Progenitor cell of endocrine pancreas (in vitro differentiated cells): ENCODE measurements around the gene C5. TPM values are rescaled to one million over a fixed set of nuclear protein-coding genes. Genes with fewer than 3 reads are reported as not detected.

Experiments
- DNase-seq: peaks from one replicate; pipeline ENCODE4 v3.0.0; 2021; ENCODE audit warnings: low spot score; ENCODE audit not compliant: unreplicated experiment
- H3K27ac Mint-ChIP-seq: 2 replicates; pipeline ENCODE4 v1.8.0; 2021; ENCODE audit warnings: mild to moderate bottlenecking, moderate library complexity, mixed read lengths
- H3K27me3 Mint-ChIP-seq: 2 replicates; pipeline ENCODE4 v1.8.0; 2021; ENCODE audit warnings: mixed read lengths
- H3K36me3 Mint-ChIP-seq: 2 replicates; pipeline ENCODE4 v1.8.0; 2022; ENCODE audit warnings: mixed read lengths; ENCODE audit not compliant: insufficient read depth
- H3K4me1 Mint-ChIP-seq: 2 replicates; pipeline ENCODE4 v1.8.0; 2021; ENCODE audit warnings: low read depth, mixed read lengths
- H3K4me3 Mint-ChIP-seq: 2 replicates; pipeline ENCODE4 v1.8.0; 2021; ENCODE audit warnings: low read depth, mild to moderate bottlenecking, moderate library complexity, mixed read lengths
- H3K9me3 Mint-ChIP-seq: 2 replicates; pipeline ENCODE4 v1.8.0; 2021; ENCODE audit warnings: low read depth, mixed read lengths
- total RNA-seq: library from RNA; stranded (reverse); gene quantifications from 2 replicates; pipeline ENCODE4 v1.2.1, GENCODE V29; 2021
- TF ChIP-seq, protein P1 (sequence below): fragments of 200-600 bp; sonication (generic); IDR thresholded peaks from one replicate; pipeline ENCODE4 v1.5.0; 2021; ENCODE audit warnings: antibody characterized with exemption, mild to moderate bottlenecking; ENCODE audit not compliant: unreplicated experiment

C5 gene
- total RNA-seq, 1 donor from 2014 or later: 47.1 TPM

DNA sequence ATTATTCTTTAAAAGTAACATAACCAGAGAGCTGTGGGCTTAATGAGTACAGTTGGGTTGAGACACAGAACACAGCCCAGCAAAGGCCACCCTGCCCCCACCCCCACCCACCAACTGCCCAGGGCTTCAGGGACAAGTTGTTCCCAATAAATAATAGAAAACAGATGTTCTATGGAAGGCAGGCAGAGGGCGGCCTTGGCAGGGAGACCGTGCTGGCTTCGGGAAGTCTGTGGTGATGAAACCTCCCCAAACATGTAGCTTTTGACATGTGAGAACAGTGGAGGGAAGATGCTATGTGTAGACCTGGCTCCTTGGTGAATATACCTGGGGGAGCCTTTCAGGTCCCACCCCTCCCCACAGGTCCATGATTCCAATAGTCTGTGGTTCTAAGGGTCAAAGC, 133.5 kb downstream of the C5 start:
- DNase-seq: no peak
- Mint-ChIP-seq H3K27ac (no peak overlapping the region), H3K9me3 (no peaks in the 10 kb centered on the region), H3K4me1 (peaks cover 2% of the 10 kb centered on the region), H3K4me3 (no peak overlapping the region), H3K27me3 (no peaks in the 10 kb centered on the region), H3K36me3 (peaks cover 5% of the 10 kb centered on the region)
- TF ChIP-seq, protein P1, sequence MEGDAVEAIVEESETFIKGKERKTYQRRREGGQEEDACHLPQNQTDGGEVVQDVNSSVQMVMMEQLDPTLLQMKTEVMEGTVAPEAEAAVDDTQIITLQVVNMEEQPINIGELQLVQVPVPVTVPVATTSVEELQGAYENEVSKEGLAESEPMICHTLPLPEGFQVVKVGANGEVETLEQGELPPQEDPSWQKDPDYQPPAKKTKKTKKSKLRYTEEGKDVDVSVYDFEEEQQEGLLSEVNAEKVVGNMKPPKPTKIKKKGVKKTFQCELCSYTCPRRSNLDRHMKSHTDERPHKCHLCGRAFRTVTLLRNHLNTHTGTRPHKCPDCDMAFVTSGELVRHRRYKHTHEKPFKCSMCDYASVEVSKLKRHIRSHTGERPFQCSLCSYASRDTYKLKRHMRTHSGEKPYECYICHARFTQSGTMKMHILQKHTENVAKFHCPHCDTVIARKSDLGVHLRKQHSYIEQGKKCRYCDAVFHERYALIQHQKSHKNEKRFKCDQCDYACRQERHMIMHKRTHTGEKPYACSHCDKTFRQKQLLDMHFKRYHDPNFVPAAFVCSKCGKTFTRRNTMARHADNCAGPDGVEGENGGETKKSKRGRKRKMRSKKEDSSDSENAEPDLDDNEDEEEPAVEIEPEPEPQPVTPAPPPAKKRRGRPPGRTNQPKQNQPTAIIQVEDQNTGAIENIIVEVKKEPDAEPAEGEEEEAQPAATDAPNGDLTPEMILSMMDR: no peak

DNA sequence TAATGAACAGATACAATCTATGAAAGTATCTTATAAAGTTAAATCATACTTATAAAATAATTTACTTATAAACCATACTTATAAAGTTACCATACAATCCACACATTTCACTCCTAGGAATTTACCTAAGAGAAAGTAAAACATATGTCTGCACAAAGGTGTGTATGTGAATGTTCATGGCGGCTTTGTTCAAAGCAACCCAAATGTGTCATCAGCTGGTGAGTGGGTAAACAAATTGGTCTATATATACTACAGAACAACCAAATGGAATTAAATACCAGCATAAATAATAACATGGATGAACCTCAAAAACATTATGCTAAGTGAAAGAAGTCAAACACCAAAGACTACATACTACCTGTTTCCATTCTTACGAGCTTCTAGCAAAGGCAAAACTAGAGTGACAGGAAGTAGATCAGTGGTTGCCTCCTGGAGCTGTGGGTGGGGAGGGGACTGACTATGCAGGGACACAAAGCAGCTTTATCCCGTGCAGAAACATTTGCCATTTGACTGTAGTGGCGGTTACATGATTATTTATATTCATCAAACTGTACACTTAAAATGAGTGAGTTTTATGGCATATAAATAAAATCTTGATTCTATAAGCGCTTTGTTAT, 134.1 kb downstream of the C5 start:
- TF ChIP-seq, protein P1: no peak
- H3K4me1 Mint-ChIP-seq: no peaks in the 10 kb centered on the region

DNA sequence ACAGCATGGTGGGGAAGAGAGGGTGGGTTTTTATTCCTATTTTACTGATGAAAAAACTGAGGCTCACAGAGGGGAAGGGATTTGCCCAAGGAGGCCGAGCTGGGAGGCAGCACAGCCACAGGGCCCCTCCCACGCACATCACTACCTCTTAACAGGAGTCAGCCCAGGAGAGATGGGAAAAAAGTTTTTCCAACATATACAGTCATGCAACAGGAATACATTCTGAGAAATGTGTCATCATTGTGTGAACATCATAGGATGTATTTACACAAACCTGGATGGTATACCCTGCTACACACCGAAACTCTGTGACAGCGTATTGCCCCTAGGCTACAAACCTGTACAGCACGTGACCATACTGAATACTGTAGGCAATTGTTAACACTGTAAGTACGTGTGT, 135.1 kb downstream of the C5 start:
- Mint-ChIP-seq H3K4me1 (no peaks in the 10 kb centered on the region), H3K27ac (no peak overlapping the region), H3K9me3 (no peaks in the 10 kb centered on the region), H3K27me3 (no peaks in the 10 kb centered on the region), H3K4me3 (no peak overlapping the region), H3K36me3 (peaks cover 5% of the 10 kb centered on the region)
- TF ChIP-seq, protein P1: no peak
- no peak for DNase-seq

More for the DNA sequence above, 134.1 kb downstream of the C5 start:
- Mint-ChIP-seq H3K36me3 (peaks cover 5% of the 10 kb centered on the region), H3K27me3 (no peaks in the 10 kb centered on the region), H3K27ac (no peak overlapping the region), H3K4me3 (no peak overlapping the region), H3K9me3 (no peaks in the 10 kb centered on the region)
- DNase-seq: no peak

DNA sequence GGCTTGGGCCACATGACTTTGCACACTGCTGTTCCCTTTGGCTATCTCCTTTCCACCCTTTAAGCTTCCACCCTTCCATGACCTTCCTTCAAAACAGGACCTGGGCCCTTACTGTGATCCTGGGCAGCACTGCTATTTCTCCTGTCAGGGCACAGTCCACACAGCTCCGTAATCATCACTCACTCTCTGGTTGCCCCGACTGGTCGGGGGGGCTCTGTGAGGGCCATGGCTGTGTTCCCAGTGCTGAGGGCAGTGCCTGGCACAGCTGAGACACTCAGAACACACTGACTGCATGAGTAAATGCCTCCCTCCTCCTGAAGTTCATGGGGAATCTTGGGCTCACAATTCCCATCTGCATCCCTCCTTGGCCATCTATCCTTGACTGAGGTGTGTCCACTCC, 135.7 kb downstream of the C5 start:
- Mint-ChIP-seq H3K4me3 (no peak overlapping the region), H3K9me3 (no peaks in the 10 kb centered on the region), H3K36me3 (peaks cover 5% of the 10 kb centered on the region), H3K4me1 (no peaks in the 10 kb centered on the region), H3K27me3 (no peaks in the 10 kb centered on the region), H3K27ac (no peak overlapping the region)
- TF ChIP-seq, protein P1: no peak
- DNase-seq: no peak

DNA sequence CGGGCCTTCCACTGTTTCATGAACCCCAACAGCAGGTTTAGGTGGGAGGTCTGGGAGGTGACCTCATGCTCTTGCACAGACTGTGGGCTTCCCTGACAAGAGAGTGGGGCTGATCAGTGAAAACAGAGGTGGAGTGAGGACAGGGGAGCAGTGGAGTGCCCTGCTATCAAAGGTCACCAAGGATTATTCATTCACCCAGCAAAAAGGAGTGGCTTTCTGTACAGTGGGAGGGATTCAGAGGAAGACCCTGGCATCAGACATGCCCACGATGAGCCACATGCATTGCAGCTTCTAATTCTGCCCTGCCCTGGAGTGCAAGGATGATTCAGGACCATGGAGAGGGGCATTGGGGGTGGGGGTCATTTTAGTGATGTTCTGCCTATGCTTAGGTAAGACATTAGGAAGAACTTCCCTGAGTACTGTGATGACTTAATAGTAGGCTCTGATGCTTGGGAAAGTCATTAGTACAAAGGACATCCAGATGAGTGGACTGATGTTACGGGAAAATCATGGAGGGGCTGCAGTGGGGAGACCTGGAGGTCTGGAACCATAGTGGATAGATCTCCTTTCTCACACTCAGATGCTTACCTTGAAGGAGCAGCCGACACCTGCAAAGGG, 136.3 kb downstream of the C5 start:
- H3K4me1 Mint-ChIP-seq: no peaks in the 10 kb centered on the region
- H3K9me3 Mint-ChIP-seq: no peaks in the 10 kb centered on the region
- peaks cover 5% of the 10 kb centered on the region for H3K36me3 Mint-ChIP-seq
- no peak for DNase-seq
- TF ChIP-seq, protein P1: no peak
- H3K27me3 Mint-ChIP-seq: no peaks in the 10 kb centered on the region
- no peak overlapping the region for H3K27ac Mint-ChIP-seq
- no peak overlapping the region for H3K4me3 Mint-ChIP-seq
